SK-N-MC (cell line): ENCODE measurements around the gene CTNND2.
A peak's percentile ranks its signal among the peaks of the same experiment; 100 is the strongest.

Source experiments
- DNase-seq: peaks from one replicate; pipeline ENCODE4 v3.0.0-alpha.2; 2011; ENCODE audit warnings: low read depth, low spot score
- H3K27ac ChIP-seq: fragments of 200-600 bp; sonication (generic); 2 replicates; pipeline ENCODE4 v1.5.1; 2016; ENCODE audit warnings: mixed run types
- H3K36me3 ChIP-seq: fragments of 200-600 bp; sonication (generic); 2 replicates; pipeline ENCODE4 v1.6.1; 2017; ENCODE audit warnings: antibody characterized with exemption, low read length, mixed read lengths; ENCODE audit not compliant: insufficient read depth
- H3K4me3 ChIP-seq: fragments of 200-600 bp; sonication (generic); 2 replicates; pipeline ENCODE4 v1.5.1; 2016
- H3K9ac ChIP-seq: fragments of 200-600 bp; sonication (generic); 2 replicates; pipeline ENCODE4 v1.8.0; 2017; ENCODE audit warnings: mixed run types, mixed read lengths; ENCODE audit not compliant: insufficient read length
- H3K9me3 ChIP-seq: fragments of 200-600 bp; sonication (generic); 2 replicates; pipeline ENCODE4 v1.6.1; 2017; ENCODE audit warnings: low read depth, mild to moderate bottlenecking, antibody characterized with exemption, low read length, moderate library complexity, mixed read lengths
- EZH2 ChIP-seq: fragments of 200-600 bp; sonication (generic); IDR thresholded peaks from one replicate; pipeline ENCODE4 v1.6.1; 2017; ENCODE audit warnings: antibody characterized with exemption
- FOXP2 ChIP-seq: optimal IDR thresholded peaks from 2 replicates; pipeline ENCODE3; 2011; ENCODE audit warnings: mild to moderate bottlenecking, moderate library complexity; ENCODE audit not compliant: insufficient read depth; ENCODE audit errors: extremely low read length, control extremely low read depth
- POLR2AphosphoS5 ChIP-seq: IDR thresholded peaks from 2 replicates; pipeline ENCODE4 v1.6.1; 2012; ENCODE audit warnings: mild to moderate bottlenecking, low read depth, low read length, borderline replicate concordance

The CTNND2 gene

GRCh38 chr5:11540112-11540511 is 364.1 kb downstream of the CTNND2 start:
- no peak overlapping the region for H3K9ac ChIP-seq
- no peaks in the 10 kb centered on the region for H3K9me3 ChIP-seq
- H3K4me3 ChIP-seq: no peak overlapping the region
- no peak overlapping the region for H3K27ac ChIP-seq
- no peak for DNase-seq
- TF ChIP-seq EZH2 (no peak), FOXP2 (no peak), POLR2AphosphoS5 (no peak)
- no peaks in the 10 kb centered on the region for H3K36me3 ChIP-seq

DNA sequence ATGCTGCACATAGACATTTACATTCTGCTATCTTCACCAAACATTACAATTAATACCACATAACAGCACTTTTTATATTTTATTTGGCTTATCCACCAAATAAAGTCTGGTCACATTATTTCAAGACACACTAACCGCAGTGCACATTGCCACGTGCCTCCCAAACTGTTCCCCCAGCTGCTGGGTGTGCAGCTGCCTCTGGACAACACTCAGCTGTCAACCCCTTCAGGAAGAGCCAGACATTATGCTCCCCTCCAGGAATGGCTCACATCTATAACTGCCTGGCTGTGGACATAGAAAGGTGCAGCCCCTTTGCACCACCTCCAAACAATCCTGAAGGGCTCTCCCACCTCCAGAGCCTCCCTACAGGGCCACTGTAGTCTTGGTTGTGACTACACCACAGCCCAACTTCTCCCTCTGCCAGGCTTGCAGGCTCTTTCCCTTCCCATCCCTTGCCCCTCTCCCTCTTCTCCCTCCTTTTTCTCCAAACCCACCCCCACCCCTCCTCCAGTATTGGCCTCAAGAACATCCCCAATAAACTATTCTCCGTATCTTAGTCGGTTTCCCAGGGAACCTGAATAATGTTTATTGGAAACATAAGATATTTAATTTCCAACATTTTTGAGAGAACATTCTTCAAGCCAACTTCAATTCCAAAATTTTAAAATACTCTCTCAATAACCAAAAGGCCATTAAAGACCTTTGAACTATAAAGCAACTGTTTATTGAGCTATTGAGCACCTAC is 372.3 kb downstream of the CTNND2 start:
- H3K36me3 ChIP-seq: no peaks in the 10 kb centered on the region
- DNase-seq: no peak
- H3K27ac ChIP-seq: no peak overlapping the region
- H3K4me3 ChIP-seq: no peak overlapping the region
- H3K9me3 ChIP-seq: no peaks in the 10 kb centered on the region
- H3K9ac ChIP-seq: no peak overlapping the region
- TF ChIP-seq FOXP2: no peak
- no peak for TF ChIP-seq EZH2
- TF ChIP-seq POLR2AphosphoS5: no peak

- no peaks in the 10 kb centered on the region for H3K36me3 ChIP-seq
- no peak overlapping the region for H3K9ac ChIP-seq
- no peak for TF ChIP-seq FOXP2
- TF ChIP-seq EZH2: no peak
- no peak for TF ChIP-seq POLR2AphosphoS5
- peak overlapping the region; percentile 38 for H3K4me3 ChIP-seq
- DNase-seq: no peak
- no peaks in the 10 kb centered on the region for H3K9me3 ChIP-seq
- H3K27ac ChIP-seq: peak overlapping the region; percentile 92
Observed at GRCh38 chr5:11528720-11529119, 375.5 kb downstream of the CTNND2 start.

- no peak for DNase-seq
- TF ChIP-seq POLR2AphosphoS5 (no peak), EZH2 (no peak), FOXP2 (no peak)
- Histone ChIP-seq H3K36me3 (no peaks in the 10 kb centered on the region), H3K4me3 (no peak overlapping the region), H3K27ac (no peak overlapping the region), H3K9me3 (no peaks in the 10 kb centered on the region), H3K9ac (no peak overlapping the region)
Observed at GRCh38 chr5:11527652-11528349, 376.4 kb downstream of the CTNND2 start.

DNA sequence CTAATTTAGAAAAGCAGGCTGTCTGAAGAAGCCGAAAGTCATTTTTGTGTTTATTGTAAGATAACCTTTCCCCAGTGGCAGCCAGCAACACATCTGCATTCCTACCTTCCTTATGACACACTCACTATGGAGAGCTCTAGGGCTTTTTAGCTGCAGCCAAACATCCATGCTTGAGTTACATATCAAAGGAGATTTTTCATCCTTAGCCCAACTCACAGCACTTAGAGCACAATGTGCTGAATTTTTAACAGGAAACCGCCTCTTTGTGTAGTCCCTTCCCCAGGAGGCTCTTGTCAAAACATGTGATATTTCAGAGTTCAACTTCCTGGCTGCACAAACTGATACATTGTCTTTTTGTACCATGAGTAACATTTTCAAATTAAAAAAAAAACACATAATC is 379.2 kb downstream of the CTNND2 start:
- TF ChIP-seq FOXP2 (no peak), POLR2AphosphoS5 (no peak), EZH2 (no peak)
- H3K9me3 ChIP-seq: no peaks in the 10 kb centered on the region
- peak overlapping the region; percentile 33; the same call in 1 of the 2 replicates for H3K27ac ChIP-seq
- H3K36me3 ChIP-seq: no peaks in the 10 kb centered on the region
- 0 out of 2 replicates have a peak overlapping the region, but pooled peaks have one; percentile 18 for H3K4me3 ChIP-seq
- no peak for DNase-seq
- no peak overlapping the region for H3K9ac ChIP-seq

DNA sequence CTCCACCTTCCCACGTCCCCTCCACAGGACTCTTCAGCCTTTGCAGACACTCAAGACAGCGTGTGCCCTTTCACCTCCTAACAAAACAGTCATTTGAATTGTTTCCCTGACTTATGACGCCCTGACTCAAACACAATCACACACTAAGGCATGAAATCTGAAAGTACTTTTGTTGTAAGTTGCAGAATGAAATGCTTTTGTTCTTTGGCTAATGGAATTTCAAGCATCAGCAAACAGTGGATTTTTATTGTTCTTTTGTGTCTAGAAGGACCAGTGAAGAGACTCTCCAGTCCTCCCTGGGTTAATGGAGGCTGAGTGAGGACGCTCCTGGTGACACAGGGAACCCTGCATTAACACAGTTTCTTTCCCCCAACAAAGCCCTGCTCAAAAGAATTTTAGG is 380.1 kb downstream of the CTNND2 start:
- no peak for TF ChIP-seq EZH2
- no peak for TF ChIP-seq POLR2AphosphoS5
- DNase-seq: no peak
- no peak overlapping the region for H3K27ac ChIP-seq
- H3K9me3 ChIP-seq: no peaks in the 10 kb centered on the region
- no peak overlapping the region for H3K4me3 ChIP-seq
- H3K9ac ChIP-seq: no peak overlapping the region
- no peaks in the 10 kb centered on the region for H3K36me3 ChIP-seq

- Histone ChIP-seq H3K4me3 (no peak overlapping the region), H3K36me3 (no peaks in the 10 kb centered on the region), H3K9ac (no peak overlapping the region), H3K27ac (no peak overlapping the region), H3K9me3 (no peaks in the 10 kb centered on the region)
- TF ChIP-seq POLR2AphosphoS5 (no peak), EZH2 (no peak), FOXP2 (no peak)
- DNase-seq: no peak
Observed at GRCh38 chr5:11522796-11523195, 381.4 kb downstream of the CTNND2 start.

DNA sequence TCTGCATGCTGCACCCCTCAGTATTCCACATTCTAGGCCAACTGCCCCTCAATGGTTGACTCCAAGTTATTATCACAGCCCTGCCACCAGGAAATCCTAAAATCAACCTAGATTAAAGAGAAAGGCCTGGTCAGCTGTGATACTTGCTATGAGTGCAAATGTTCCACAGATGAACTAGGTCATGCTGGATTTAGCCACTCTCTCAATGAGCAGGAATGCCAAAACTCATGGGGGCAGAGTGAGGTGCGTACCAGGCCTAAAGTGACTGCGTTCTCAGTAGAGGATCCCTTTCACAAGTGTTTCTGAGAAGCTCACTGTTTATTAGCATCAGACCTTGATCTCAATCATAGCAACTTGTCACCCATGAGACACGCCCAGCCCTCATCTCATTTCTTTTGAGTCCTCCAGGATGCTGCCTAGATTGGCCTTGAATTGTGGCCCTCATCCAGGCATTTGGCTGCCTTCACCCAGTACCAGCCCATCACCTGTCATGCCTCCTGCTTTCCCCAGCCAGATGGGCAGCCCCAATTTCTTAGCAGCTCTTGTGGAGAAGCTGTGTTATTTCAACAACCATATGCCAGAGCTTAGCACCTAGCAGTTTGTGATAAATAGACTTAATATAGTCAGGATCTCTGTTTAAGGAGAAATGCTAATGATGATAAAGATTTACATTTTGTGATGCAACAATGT is 383.9 kb downstream of the CTNND2 start:
- Histone ChIP-seq H3K9ac (no peak overlapping the region), H3K27ac (no peak overlapping the region)
- DNase-seq: no peak

More for the DNA sequence above, 383.9 kb downstream of the CTNND2 start:
- H3K9me3 ChIP-seq: no peaks in the 10 kb centered on the region
- no peaks in the 10 kb centered on the region for H3K36me3 ChIP-seq
- TF ChIP-seq POLR2AphosphoS5 (no peak), FOXP2 (no peak)
- no peak overlapping the region for H3K4me3 ChIP-seq
